Neural progenitor cell (in vitro differentiated cells): ENCODE data around the gene CHST15.

Source experiments
- CTCF ChIP-seq: fragments of 200-600 bp; sonication (generic); IDR thresholded peaks from 2 replicates; pipeline ENCODE4 v1.5.1; 2017; ENCODE audit warnings: antibody characterized with exemption, mild to moderate bottlenecking
- EZH2 ChIP-seq: fragments of 200-600 bp; sonication (generic); IDR thresholded peaks from 2 replicates; pipeline ENCODE4 v1.6.1; 2017; ENCODE audit warnings: antibody characterized with exemption, mild to moderate bottlenecking, moderate library complexity
- EZH2phosphoT487 ChIP-seq: fragments of 200-600 bp; sonication (generic); IDR thresholded peaks from 2 replicates; pipeline ENCODE4 v1.6.1; 2017; ENCODE audit warnings: antibody characterized with exemption

DNA sequence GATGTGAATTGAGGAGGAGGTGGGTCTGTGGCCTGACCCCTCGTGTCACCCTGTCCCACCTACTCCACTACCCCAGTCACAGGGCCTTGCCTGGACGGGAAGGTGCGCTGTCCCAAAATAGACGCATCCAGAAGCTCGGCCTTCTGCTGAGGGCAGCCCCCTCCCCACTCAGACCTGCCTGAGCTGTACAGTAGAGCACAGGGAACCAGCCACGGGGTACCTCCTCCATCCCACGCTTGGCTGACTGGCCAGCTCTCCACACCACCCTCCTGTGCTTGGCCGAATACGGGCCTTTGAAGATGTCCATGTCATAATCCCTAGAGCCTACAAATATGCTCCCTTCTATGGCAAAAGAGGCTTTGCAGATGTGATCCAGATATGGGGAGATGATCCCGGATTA, 88.3 kb downstream of the CHST15 start:
- TF ChIP-seq CTCF (no peak), EZH2phosphoT487 (no peak), EZH2 (no peak)
